Activated T-cell treated with anti-CD3 and anti-CD28 coated beads, Interleukin-2, amount 50 U/mL, for 72 hours (primary cell): ENCODE data around the gene MARCHF10. TPM values are rescaled to one million over a fixed set of nuclear protein-coding genes. Genes with fewer than 3 reads are reported as not detected.

Source experiments
- ATAC-seq, 2 donors: fragments of 150-1000 bp; cut with Tn5 transposase; replicated peaks in 1 of 2; 2 replicates each; pipeline ENCODE4 v1.10.0; 2021; ENCODE audit warnings: moderate library complexity in 2 of 2, mild to moderate bottlenecking in 1 of 2
- DNase-seq, 2 donors: peaks; one replicate each; pipeline ENCODE4 v3.0.0; 2021 to 2022; ENCODE audit warnings: mixed read lengths in 1 of 2
- H3K27ac Mint-ChIP-seq: one replicate; pipeline ENCODE4 v1.8.0; 2022; ENCODE audit warnings: mild to moderate bottlenecking, moderate library complexity, mixed read lengths
- H3K27me3 Mint-ChIP-seq: one replicate; pipeline ENCODE4 v1.8.0; 2022; ENCODE audit warnings: low read depth, mixed read lengths
- H3K36me3 Mint-ChIP-seq, 2 donors: one replicate each; pipeline ENCODE4 v1.8.0; 2022; ENCODE audit warnings: mixed read lengths in 2 of 2, mild to moderate bottlenecking in 1 of 2; ENCODE audit not compliant: insufficient read depth in 2 of 2
- H3K4me1 Mint-ChIP-seq: one replicate; pipeline ENCODE4 v1.8.0; 2022; ENCODE audit warnings: low read depth, mixed read lengths
- H3K4me3 Mint-ChIP-seq, 2 donors: one replicate each; pipeline ENCODE4 v1.8.0; 2022; ENCODE audit warnings: mild to moderate bottlenecking in 2 of 2, mixed read lengths in 2 of 2, moderate library complexity in 2 of 2
- H3K9me3 Mint-ChIP-seq, 2 donors: one replicate each; pipeline ENCODE4 v1.8.0; 2022; ENCODE audit warnings: mixed read lengths in 2 of 2
- total RNA-seq, 2 donors: library from RNA; stranded (reverse); gene quantifications; one replicate each; pipeline ENCODE4 v1.2.3, GENCODE V29; 2022

MARCHF10 gene
- total RNA-seq, 2 donors from 2014 or later, result not detected

GRCh38 chr17:62661337-62661736, 146.8 kb downstream of the MARCHF10 start:
- Mint-ChIP-seq H3K4me1 (no peaks in the 10 kb centered on the region), H3K27ac (no peak overlapping the region)

GRCh38 chr17:62660629-62661118, 147.4 kb downstream of the MARCHF10 start:
- peaks cover 9 to 11% of the 10 kb centered on the region in 2 donors for H3K36me3 Mint-ChIP-seq
- no peak for ATAC-seq
- no peak overlapping the region for H3K4me3 Mint-ChIP-seq
- H3K27me3 Mint-ChIP-seq, result peaks cover 36% of the 10 kb centered on the region
- H3K27ac Mint-ChIP-seq, result no peak overlapping the region
- H3K4me1 Mint-ChIP-seq, result no peaks in the 10 kb centered on the region
- H3K9me3 Mint-ChIP-seq, result peaks cover 5 to 8% of the 10 kb centered on the region in 2 donors
- no peak for DNase-seq

More at GRCh38 chr17:62661337-62661736, 146.8 kb downstream of the MARCHF10 start:
- ATAC-seq (no peak), DNase-seq (no peak)
- H3K4me3 Mint-ChIP-seq, result no peak overlapping the region
- peaks cover 34% of the 10 kb centered on the region for H3K27me3 Mint-ChIP-seq
- H3K9me3 Mint-ChIP-seq, result peaks cover 5 to 8% of the 10 kb centered on the region in 2 donors
- peaks cover 9 to 11% of the 10 kb centered on the region in 2 donors for H3K36me3 Mint-ChIP-seq

DNA sequence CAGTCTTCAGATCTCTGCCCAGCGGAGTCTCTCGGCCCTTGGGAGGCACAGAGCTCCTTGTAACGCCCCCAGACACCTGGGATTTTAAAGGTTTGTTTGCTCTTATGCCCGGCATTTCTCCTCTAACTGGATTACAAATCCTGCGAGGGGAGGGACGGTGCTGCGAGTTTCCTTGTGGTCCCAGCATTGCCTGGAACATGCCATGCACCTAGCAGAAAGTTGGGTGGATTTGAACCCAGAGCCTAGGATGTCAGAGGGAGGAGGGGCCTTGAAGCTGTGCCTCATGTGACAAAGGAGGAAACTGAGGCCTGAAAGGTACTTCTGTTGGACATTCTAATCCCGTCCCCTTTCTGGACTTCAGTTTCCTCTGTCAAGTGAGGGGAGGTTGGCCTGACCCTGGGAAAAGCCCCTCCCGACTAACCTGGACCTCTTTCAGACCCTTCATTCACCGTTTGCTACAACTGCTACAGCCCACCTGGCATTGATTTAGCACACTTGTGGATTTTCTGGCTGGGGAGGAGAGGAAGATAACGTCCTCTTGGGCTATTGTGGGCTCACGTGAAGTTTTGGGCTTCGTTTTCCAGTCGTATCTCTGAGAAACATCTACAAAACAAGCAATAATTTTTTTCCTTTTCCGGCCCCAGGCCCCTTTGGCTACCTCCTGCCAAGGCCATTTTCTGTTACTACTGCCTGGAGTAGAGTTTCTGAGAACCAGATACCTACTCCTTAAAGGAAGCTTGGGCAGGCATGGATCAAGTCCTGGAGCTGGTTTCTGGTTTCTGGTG, 149.8 kb downstream of the MARCHF10 start:
- H3K27ac Mint-ChIP-seq, result no peak overlapping the region
- peaks cover 11% of the 10 kb centered on the region for H3K4me1 Mint-ChIP-seq
- H3K4me3 Mint-ChIP-seq, result no peak overlapping the region
- DNase-seq (no peak), ATAC-seq (no peak)
- peaks cover 43% of the 10 kb centered on the region for H3K27me3 Mint-ChIP-seq
- peaks cover 5 to 8% of the 10 kb centered on the region in 2 donors for H3K9me3 Mint-ChIP-seq
- peaks cover 9 to 11% of the 10 kb centered on the region in 2 donors for H3K36me3 Mint-ChIP-seq

DNA sequence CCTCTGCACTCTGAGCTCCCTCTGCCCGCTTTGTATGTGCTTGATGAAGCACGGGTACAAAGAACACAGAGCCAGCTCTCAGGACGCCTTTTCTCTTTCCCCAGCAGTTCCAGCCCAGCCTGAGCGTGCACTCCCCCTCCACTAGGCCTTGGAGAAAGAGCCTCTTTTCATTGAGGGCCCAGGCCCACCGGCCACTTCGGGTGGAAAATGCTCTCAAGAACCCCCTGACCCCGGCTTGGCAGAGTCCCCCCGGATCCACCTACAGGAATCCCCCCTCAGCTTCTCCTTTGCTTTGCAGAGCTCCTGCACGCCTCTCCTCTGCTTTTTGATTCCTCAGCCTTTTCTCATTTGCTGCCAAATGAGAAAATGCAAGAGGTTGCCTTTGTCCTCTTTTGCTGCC, 150.4 kb downstream of the MARCHF10 start:
- ATAC-seq (no peak), DNase-seq (no peak)
- peaks cover 5 to 8% of the 10 kb centered on the region in 2 donors for H3K9me3 Mint-ChIP-seq
- no peak overlapping the region for H3K4me3 Mint-ChIP-seq
- no peak overlapping the region for H3K27ac Mint-ChIP-seq
- peaks cover 9 to 11% of the 10 kb centered on the region in 2 donors for H3K36me3 Mint-ChIP-seq
- H3K27me3 Mint-ChIP-seq, result peaks cover 43% of the 10 kb centered on the region
- H3K4me1 Mint-ChIP-seq, result peaks cover 18% of the 10 kb centered on the region

GRCh38 chr17:62657145-62657665, 150.9 kb downstream of the MARCHF10 start:
- Mint-ChIP-seq H3K9me3 (peaks cover 5 to 8% of the 10 kb centered on the region in 2 donors), H3K36me3 (peaks cover 9 to 11% of the 10 kb centered on the region in 2 donors), H3K4me3 (no peak overlapping the region), H3K27ac (no peak overlapping the region), H3K27me3 (peaks cover 45% of the 10 kb centered on the region), H3K4me1 (peaks cover 22% of the 10 kb centered on the region)
- DNase-seq, result no peak
- no peak for ATAC-seq

- peaks cover 30% of the 10 kb centered on the region for H3K4me1 Mint-ChIP-seq
- no peak overlapping the region for H3K27ac Mint-ChIP-seq
- no peak for ATAC-seq
- H3K4me3 Mint-ChIP-seq, result no peak overlapping the region
- peaks cover 50% of the 10 kb centered on the region for H3K27me3 Mint-ChIP-seq
- DNase-seq, result no peak
- peaks cover 5 to 7% of the 10 kb centered on the region in 2 donors for H3K9me3 Mint-ChIP-seq
- peaks cover 9 to 10% of the 10 kb centered on the region in 2 donors for H3K36me3 Mint-ChIP-seq
Measured at GRCh38 chr17:62656446-62656845, 151.7 kb downstream of the MARCHF10 start.

DNA sequence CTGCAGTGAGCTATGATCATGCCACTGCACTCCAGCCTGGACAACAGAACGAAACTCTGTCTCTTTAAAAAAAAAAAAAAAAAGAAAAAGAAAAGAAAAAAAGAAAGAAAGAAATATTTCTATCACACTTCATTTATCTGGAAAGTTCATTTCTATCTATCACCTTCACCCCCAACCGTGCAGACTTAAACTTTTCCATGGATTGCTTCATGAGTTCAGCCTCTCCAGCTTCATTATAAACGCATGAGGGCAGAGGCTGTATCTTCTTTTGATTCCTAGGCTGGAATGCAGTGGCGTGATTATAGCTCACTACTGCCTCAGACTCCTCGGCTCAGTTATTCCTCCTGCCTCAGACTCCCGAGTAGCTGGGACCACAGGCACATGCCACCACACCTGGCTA, 152.5 kb downstream of the MARCHF10 start:
- Mint-ChIP-seq H3K9me3 (peaks cover 0 to 3% of the 10 kb centered on the region in 2 donors), H3K36me3 (peaks cover 2 to 5% of the 10 kb centered on the region in 2 donors), H3K27me3 (peaks cover 50% of the 10 kb centered on the region), H3K4me1 (peaks cover 30% of the 10 kb centered on the region), H3K4me3 (no peak overlapping the region), H3K27ac (no peak overlapping the region)
- no peak for DNase-seq
- ATAC-seq, result no peak

DNA sequence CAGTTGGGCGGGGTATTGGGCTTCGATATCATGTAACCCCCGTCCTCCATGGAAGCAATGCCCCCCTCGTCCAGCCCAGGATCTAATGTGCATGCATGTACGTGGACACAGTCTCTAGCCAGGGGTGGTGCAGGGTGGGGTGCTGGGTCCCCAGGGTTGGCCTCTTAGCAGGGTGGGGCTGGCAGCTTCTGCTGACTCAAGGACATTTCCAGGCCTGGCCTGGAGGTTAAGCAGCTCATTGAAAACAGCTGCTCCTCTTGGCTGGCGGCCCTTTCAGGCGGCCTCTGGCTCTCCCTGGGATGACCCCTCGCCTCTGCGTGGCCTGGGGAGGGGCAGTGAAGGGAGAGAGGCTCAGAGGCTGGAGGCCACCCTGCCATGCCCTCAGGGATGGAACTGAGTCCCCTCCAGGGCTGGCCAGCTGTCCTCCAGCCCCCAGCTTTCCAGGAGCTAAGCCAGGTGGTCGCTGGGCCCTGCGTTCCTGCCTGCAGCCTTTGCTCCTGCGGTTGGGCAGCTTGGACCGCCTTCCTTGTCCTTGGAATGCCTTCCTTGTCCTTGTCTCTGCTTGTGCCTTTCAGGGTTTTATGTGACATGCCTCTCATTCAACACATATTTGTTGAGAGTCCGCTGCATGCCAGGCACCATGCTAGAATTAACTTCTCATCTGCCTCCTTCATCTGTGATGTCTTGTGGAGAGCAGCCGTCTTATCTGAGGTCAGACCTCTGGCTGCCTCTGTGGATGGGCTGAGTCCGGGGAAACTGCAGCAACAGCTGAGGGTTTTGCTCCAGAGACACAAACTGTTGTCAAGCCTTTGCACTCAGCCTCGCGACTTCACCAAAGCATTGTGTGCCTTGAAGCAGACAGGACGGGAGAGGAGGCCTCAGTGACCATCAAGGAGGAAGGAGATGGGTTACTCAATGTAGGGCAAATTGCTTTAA, 154.0 kb downstream of the MARCHF10 start:
- Mint-ChIP-seq H3K4me3 (peak overlapping the region; percentile 85 to 88), H3K36me3 (no peaks in the 10 kb centered on the region), H3K27me3 (peaks cover 45% of the 10 kb centered on the region), H3K4me1 (peaks cover 30% of the 10 kb centered on the region), H3K9me3 (no peaks in the 10 kb centered on the region), H3K27ac (no peak overlapping the region)
- DNase-seq (peak; percentile 11 to 14), ATAC-seq (peak; percentile 1 to 9)

- Mint-ChIP-seq H3K27ac (no peak overlapping the region), H3K4me3 (peak overlapping the region; percentile 85 to 88), H3K27me3 (peaks cover 43% of the 10 kb centered on the region), H3K36me3 (no peaks in the 10 kb centered on the region), H3K9me3 (no peaks in the 10 kb centered on the region), H3K4me1 (peaks cover 30% of the 10 kb centered on the region)
- ATAC-seq (peak; percentile 95 to 96), DNase-seq (peak; percentile 90)
Measured at GRCh38 chr17:62653002-62653825, 154.9 kb downstream of the MARCHF10 start.

DNA sequence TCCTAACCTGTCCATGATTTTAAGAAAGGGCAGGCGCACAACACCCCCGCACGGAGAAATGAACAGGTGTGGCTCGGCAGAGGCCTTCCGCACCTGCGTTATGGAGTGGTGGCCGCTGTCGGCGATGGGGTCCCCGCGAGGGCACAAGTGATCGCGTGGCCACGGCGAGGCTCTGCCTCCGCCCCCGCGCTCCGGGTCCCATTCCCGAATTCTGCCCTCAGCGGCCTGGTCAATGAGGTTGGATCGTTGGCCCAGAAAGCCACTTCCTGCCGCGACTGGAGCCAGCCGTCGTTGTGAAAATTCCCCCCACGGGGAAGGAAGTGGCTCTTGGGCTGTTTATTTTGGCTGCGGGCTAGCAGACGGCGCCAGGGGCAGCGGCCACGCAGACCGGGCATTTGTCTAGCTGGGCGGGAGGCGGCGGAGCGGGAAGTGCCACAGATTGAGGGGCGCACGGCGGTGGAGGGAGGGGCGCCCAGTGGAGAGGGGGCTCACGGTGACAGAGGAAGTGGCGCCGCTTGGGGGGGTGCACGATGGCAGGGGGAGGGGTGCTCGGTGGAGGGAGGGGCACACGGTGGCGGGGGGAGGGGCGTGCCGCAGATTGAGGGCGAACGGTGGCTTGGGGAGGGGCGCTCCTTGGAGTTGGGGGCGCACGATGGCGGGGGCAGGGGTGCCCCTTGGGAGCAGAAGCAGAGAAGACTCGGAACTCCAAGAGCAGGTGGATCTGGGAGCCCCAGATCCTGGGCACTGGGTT, 155.7 kb downstream of the MARCHF10 start:
- H3K36me3 Mint-ChIP-seq, result no peaks in the 10 kb centered on the region
- peak; percentile 39 to 53 for DNase-seq
- H3K27me3 Mint-ChIP-seq, result peaks cover 47% of the 10 kb centered on the region
- peaks cover 30% of the 10 kb centered on the region for H3K4me1 Mint-ChIP-seq
- no peak overlapping the region for H3K27ac Mint-ChIP-seq
- H3K4me3 Mint-ChIP-seq, result peak overlapping the region; percentile 85 to 88
- ATAC-seq, result no peak
- H3K9me3 Mint-ChIP-seq, result no peaks in the 10 kb centered on the region
